Measurements from ENCODE around the gene PDZRN4. TPM values are rescaled to one million over a fixed set of nuclear protein-coding genes. Genes with fewer than 3 reads are reported as not detected.
"Not testable (repeated sequence)": the region's sequence is repeated elsewhere in the genome, so short reads cannot be mapped to it uniquely, and the experiment has no call there.

The PDZRN4 gene
- total RNA-seq, 1 donor from 2014 or later: not detected

DNA sequence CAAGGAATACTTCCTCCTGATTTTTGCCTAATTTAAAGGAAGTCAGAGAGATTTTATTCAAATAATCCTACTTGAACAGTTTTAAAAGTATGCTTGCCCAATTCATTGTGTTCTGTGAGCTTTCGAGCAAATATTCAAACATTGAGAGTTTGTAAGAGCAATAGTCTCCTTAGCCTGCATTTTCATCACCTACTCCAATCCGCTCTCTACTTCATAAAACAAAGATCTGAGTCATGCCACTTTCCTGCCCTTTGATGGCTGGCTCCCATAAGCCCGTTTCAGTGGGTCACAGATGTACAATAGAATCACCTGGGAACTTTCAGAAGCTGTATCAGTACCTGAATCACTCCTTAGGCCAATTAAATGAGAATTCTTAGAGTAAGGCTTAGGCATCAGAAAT lies 319.2 kb downstream of the PDZRN4 start:
- intact Hi-C loops (cut with micrococcal nuclease): no loop called here

DNA sequence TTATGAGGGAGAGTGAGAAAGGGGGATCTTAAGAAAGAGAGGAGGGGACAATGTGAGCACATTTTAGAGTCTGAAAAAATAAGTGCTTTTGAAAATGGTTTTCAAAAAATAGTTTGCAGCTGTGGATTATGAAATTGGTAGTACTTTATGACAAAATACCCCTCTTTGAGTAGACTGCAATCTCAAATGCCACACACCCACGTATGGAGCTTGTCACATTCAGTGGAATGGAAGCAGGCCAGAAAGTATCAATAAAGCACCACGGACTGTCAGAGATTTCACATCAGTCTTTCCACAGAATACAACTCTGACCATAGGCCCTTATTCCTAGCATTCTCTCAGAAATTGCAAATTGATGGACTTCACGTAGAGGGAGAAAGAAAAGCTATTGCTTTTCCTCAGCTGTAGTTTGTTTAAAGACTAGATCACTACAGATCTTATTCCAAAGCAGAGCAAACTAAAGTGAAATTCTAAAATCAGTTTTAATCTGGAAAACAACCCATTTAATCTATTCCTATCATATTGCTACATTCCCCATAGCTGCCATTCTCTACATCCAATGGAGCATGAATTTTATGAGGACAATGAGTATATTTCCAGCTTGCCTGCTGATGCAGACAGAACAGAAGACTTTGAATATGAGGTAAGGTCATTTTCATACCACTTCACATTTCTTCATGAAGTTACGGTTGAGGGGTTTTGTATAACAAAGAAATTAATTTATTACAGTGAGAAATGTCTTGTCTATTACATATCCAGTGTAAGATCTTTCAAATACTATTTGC lies 321.3 kb downstream of the PDZRN4 start:
- intact Hi-C loops (cut with micrococcal nuclease): no loop called here

DNA sequence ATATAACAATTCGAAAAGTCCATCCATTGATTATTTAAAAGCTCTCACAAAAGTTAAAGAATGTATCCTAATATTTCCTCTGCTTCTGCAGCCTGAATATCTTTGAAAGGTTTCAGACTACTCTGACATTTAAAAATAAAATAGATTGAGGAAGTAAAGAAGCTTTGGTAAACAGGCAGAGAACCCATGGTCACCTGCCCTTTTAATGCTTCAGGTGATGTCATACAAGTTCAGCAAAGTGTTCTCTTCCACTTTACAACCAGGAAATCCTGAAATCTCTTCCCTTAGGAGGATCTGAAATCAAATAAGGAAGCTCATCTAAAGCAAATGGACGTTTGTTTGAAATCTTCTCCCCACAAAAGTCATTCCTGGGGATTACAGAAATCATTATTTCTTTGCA lies 322.4 kb downstream of the PDZRN4 start:
- intact Hi-C loops (cut with micrococcal nuclease): no loop called here

DNA sequence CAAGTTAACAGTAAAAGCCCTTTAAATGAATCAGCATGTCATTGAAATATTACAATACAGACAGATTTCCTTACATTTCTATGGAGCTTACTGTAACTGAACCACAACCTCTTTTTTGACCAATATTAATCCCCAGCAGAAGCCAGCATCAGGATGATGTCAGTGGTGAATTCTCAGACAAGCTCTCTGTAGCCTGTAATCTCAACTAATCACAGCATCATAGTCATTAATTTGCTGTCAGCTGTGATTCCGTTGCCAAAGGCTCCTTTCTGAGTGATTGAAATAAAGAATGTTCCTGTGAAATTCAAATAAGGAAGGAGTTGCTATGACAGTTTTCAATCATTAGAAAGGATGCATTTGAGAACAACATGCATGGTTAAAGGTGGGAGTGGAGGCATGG lies 323.1 kb downstream of the PDZRN4 start:
- intact Hi-C loops (cut with micrococcal nuclease): no loop called here

DNA sequence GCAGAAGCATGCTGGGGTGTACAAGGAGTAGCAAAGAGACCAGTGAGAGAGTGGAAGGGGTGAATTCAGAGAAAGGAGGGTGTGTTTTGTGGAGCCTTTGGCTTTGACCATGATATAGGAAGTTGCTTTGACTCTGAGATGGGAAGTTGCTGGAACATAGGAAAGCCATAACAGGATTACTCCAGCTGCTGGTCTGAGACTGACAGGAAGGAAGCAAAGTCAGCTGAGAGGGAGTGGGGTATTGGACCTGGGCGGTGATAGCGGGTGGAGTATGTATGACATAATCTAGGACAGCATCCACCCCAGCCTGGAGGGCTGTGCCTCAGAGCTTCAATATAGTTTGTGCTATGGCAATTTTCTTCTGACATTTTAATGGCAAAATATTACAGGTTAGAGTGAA lies 324.4 kb downstream of the PDZRN4 start:
- intact Hi-C loops (cut with micrococcal nuclease): no loop called here

DNA sequence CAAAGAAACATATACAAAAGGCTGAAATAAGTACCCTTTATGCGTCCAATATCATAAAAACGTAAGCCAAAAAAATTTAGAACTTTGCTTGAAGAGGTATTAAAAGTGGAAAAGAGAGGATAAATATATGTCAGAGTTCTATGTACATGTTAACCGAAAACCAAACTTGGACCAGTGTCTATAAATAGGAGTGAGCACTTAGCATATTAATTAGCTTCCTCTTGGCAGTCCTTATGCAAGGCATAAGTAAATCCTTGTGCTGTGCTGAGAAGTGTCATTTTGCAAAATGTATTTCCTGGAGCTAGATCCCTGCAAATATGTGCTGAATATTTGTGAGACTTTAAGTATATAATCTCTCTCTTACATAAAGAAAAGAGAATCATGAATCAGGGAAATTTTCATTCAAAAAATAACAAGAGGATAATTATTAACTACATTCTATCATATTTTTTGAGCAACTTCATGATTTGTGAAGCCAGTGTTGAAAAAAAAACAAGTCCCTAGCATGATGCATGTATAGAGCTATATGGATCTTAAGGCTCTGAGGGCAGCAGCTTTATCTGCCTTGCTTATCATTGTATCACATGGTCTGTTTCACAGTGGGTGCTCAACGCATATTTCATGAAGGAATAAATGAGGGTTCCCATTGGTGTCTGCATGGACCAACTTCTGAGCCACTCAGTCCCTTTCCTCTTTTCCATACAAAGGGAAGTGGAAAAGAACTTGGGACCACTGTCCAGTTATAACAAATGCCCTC lies 326.1 kb downstream of the PDZRN4 start:
- intact Hi-C loops (cut with micrococcal nuclease): no loop called here

DNA sequence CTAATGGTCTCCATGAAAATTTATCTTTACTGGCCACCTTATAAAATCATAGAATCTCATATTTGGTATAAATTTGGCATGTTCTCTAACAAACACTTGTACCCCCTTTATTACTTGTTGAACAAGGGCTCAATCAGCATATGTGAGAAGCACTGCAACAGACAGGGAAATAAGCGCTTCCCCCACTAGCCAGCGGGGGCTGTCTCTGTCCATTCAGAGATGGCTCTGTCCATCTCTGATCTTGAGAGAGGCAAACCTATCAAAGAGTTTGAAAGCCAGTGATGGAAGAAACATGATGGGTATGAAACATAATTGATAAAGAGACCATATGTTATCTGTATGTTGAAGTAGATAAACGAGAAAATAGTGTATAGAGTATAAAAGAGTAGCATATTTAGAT lies 326.8 kb downstream of the PDZRN4 start:
- intact Hi-C loops (cut with micrococcal nuclease): no loop called here

DNA sequence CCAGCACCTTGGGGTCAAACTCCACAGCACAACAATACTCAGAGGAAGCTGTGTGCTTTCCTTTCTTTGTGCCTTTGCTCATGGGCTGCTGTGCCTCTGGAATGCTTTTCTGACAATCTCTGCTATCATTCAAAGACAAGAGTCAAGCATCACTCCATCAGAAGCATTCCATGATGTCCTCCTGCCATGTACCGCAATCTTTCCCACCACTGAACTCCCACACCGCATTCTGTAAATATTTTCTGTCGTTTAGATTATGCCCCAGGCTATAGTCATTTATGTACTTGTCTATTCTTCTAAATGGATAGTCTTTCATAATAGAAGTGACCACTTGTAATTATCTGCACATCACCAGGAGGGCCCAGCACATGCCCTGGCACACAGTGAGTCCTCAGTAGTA lies 327.8 kb downstream of the PDZRN4 start:
- intact Hi-C loops (cut with micrococcal nuclease): no loop called here

DNA sequence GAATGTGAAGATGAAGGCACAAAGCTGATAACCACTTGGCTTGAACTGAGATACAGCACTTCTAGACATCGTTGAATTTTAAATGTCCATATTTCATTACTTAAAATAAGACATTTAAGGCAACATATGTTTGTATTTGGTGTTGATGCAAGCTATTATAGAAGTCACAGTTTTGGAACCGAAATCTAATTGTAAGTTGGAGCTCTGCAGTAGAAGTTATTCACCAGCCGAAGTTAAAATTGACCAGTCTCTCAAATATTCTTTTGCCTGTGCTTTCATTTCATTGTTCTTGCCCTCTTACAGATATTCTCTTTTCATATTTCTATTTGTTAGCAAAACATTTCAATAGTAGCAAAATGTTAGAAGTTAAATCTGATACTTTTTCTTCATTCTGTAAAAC lies 332.7 kb downstream of the PDZRN4 start:
- intact Hi-C loops (cut with micrococcal nuclease): no loop called here

DNA sequence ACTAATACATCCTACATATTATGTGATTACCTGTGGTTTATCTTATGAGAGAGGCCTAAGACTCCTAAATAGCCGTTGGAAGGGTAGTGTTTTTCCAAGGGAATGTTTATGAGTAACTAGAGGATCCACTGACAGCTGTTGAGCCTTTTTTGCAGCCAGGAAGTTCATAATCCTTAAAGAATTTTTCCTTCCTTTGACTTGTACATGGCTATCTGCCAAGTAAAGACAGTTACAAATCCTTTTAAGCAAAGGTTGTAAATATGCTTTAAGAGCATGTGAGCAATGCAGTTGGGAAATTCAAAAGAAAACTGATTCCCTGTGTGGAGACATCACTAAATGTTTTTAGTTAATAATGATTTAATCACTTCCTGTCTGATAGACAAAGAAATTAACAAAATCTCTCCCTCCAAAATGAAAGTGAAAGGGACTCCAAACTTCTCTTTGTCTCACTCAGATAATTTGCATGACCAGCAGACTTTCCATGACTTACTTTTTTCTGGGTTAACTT lies 333.8 kb downstream of the PDZRN4 start:
- intact Hi-C loops (cut with micrococcal nuclease): no loop called here

DNA sequence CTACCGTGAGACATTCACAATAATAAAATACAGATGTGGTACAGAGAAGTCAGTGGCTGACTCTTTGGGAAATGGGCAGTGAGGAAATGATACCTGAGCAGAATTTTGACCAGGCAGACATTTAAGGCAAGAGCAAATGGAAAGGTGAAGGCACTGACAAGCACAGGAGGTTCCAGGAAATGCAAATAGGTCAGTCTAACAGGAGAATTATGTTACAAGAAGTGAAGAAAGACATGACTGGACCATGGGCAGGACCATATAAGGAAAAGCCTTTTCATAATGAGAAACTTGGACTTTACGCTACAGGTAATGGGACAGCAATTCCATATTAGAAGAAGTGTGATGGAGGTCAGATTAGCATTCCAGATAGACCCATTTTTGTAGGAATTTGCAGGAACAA lies 338.9 kb downstream of the PDZRN4 start:
- intact Hi-C loops (cut with micrococcal nuclease): no loop called here

DNA sequence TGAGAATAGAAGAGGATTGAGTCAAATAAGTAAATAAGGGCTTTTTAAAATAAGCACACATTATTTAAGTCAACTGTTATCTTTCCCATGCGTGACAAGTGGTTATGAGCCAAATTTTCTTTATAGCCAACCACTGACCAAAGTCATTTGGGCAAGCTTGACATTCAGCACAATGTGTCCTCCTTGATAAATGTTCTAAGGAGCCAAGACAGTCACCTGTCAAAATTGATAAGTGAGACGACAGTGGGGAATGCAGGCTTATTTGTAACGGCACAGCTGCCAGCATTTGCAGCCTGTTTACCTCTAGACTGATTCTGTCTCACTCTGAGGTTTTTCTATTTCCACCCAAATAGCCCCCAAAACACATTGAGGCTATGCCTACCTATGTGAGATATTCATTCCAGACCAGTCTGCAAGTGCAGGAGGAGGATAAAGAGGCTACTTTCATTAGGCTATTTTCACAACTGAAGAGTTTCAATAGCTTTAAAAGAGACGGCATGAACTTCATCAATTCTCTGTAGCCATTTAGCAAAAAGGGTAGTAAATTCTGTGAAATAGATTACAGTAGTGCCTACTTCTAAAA lies 339.5 kb downstream of the PDZRN4 start:
- intact Hi-C loops (cut with micrococcal nuclease): no loop called here

DNA sequence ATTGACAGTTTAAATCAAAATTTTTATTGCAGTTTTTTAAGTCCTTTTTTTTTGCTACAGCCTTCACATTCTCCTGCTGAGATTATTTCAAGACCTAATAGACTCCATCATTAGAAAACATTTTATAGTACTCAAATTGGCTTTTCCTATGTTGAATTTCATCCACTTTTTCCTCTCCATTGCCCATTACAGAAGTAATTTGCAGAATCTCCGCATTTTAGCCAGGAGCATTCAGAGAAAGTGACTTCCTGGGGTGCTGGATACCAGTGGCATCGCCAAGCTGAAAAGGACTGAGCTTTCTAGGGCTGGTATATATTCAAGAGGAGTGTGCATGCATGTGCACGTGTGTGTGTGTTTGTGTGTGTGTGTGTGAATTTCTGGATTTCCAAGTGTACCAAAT lies 340.8 kb downstream of the PDZRN4 start:
- intact Hi-C loops (cut with micrococcal nuclease): no loop called here

DNA sequence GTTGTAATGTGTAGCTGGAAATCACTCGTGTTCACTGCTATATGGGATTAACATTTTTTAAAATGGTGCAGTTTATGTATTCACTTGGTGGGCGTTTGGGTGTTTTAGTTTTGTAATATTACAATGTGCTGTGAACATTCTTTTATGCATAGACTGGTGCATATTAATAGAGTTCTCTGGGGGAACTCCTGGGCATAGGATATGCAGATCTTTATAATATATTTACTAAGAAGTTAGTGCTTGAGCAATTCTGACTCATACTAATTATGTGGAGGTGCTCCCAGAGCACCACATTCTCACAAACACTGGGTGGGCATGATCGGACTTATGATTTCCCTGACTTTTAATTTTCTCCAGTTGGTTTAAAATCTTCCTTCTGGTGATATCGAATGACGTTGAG lies 342.3 kb downstream of the PDZRN4 start:
- intact Hi-C loops (cut with micrococcal nuclease): no loop called here

DNA sequence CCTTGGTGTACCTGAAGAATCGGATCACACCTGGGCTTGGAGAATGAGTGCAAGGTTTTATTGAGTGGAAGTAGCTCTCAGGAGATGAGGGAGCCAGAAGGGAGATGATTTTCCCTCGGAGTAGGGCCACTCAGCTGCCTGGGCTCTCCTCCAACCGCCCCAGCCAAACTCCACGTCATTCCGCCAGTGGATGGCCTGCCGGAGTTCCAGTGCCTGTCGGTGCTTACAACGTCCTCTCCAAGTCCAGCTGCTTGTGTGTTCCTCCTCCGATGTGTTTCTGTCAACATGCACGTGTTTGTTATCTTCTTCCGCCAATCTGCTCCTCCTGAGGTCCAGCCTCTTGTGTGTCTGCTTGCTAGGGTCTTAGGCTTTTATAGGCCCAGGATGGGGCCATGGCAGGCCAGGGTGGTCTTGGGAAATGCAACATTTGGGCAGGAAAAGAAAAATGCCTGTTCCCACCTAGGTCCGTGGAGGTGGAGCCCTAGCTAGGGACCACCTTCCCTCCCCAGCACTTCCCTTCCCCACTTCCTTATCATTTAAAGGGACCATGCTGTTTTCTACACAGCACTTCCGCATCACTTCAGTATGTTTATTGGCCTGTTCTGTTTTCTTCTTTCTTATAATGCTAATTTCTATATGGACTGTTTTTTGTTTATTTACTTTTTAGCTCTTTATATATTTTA lies 343.2 kb downstream of the PDZRN4 start:
- intact Hi-C loops (cut with micrococcal nuclease): no loop called here

DNA sequence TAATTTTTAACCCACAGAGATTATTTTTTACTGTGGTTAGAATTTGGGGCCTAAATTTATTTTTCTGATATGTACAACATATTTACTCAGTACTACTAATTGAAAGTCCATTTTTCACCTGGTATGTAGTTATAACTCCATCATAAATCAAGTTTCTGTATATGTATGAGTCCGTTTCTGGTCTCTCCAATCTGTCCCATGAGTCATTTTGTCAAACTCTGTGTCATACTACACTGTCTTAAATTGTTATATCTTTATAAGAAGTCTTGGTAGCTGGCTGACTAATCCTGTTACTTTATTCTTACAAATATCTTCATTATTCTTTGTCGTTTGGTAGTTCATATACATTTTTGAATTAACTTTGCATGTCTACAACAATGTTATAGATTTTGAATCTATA lies 344.0 kb downstream of the PDZRN4 start:
- intact Hi-C loops (cut with micrococcal nuclease): no loop called here

DNA sequence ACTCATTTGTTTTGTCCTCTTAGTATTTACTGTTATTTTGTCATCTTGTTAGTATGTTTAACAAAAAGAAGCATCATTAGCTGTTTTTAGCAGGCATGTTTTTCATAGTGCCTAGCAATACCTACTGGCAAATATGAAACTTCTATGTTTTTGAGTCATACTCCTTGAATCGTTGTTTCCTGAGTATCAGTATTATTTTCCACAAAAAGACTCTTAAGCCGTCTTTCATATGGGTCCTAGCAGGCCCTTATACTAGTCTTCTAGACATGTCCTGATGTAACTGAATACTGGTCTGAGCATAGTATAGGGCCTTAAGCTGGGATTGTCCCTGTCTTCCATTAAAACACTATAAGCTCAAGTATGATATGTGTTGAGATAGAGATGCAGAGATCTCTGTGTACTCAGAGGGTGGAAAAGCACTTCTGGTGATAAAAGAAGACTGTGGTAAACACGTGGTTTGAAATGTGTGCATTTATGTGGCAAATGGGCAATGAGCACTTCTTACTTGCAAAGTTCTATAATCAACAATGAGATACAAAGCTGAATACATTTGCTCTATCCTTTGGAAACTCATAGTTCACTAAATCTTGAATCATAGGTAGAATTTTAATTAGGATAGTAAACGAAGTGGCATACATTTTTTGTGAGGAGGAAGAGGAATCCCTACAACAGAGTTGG lies 348.8 kb downstream of the PDZRN4 start:
- intact Hi-C loops (cut with micrococcal nuclease): no loop called here

DNA sequence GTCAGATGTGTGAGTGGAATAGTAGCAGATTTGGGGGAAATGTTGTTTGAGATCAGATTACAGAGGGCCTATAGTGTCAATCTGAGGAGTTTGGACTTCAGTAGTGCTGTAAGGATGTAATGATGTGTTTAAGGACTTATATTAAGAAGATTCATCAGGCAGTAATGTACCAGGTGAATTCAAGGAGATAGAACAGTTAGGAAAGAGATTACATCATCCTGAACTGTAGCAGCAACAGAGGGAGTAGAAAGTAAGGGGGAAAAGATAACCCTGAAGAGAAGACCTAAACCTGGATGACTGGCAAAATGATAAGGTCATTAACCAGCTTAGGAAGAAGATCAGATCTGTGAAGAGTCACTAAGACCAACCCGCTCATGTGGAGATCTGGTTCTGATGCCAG lies 349.4 kb downstream of the PDZRN4 start:
- intact Hi-C loops (cut with micrococcal nuclease): no loop called here

DNA sequence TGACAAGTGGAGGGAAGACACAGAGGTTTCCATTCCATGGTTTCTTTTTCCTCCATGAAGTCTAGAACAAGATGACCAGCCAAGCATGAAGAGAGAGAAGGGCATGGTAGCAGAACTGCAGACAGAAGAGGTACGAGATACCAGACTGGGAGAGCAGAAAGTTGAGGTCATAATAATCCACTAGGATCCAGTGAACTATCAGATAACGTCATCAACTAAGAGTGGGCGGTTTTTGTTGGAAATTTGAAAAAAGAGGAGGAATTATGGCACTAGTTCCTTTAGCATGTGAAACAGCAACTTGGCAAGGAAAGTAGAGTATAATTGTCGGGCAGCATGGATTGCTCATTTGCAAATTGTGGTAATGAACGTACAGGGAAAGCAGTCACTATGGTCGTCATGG lies 357.6 kb downstream of the PDZRN4 start:
- intact Hi-C loops (cut with micrococcal nuclease): no loop called here

DNA sequence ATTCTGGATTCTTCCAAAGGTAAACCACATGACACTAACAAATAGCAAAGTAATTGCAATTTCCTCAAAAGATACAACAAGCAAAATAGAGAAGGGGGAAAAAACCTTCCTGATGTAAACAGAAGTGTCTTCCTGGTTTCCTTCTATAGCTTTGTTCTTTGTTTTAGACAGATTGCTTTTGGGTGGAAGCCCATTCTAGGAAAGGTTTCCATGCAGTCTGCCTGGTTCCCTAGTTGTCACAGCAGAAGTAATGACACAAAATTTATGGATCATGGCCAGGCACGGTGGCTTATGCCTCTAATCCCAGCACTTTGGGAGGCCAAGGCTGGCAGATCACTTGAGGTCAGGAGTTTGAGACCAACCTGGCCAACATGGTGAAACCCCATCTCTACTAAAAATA lies 359.0 kb downstream of the PDZRN4 start:
- intact Hi-C loops (cut with micrococcal nuclease): not testable (repeated sequence)

DNA sequence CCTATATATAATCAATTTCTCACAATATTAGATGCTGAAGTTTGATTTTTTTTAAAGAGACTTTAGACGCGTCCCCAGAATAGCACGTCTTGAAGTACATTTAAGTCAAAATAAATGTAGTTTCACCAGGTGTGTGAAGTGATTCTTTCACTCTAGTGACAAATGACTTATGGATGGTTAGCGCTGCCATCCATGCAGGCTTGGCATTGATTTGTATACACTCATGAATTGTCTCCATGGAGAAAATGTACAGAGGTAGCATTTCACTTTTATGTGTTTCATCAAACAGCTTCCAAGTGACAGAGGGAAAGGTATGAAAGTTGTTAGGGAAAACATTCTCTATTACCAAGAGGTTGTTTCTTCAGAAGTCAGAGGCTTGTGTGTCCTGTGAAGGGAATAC lies 360.8 kb downstream of the PDZRN4 start:
- intact Hi-C loops (cut with micrococcal nuclease): no loop called here
